M059J (cell line): ENCODE data around the gene ST3GAL2. TPM values are rescaled to one million over a fixed set of nuclear protein-coding genes. Genes with fewer than 3 reads are reported as not detected.
"Not testable (repeated sequence)": the region's sequence is repeated elsewhere in the genome, so short reads cannot be mapped to it uniquely, and the experiment has no call there.

Experiments
- DNase-seq: peaks from one replicate; pipeline ENCODE4 v3.0.0-alpha.2; 2012; ENCODE audit warnings: low read depth
- total RNA-seq: library from RNA; depleted of rRNA; stranded (reverse); fragments of >200 nt; shearing (Covaris generic); gene quantifications from 2 replicates; pipeline ENCODE4 v1.2.3, GENCODE V29; 2014

ST3GAL2 gene
- total RNA-seq, 1 experiment from 2014 or later = 32.2 TPM

GRCh38 chr16:70417661-70418060 is 21.2 kb downstream of the ST3GAL2 start:
- DNase-seq = no peak

GRCh38 chr16:70416748-70417616 is 21.9 kb downstream of the ST3GAL2 start:
- DNase-seq = no peak

GRCh38 chr16:70413572-70413971 is 25.3 kb downstream of the ST3GAL2 start:
- DNase-seq = not testable (repeated sequence)

- DNase-seq = no peak
Observed at GRCh38 chr16:70412385-70412784, 26.5 kb downstream of the ST3GAL2 start.

GRCh38 chr16:70410734-70411133 is 28.2 kb downstream of the ST3GAL2 start:
- DNase-seq = no peak

- no peak for DNase-seq
Observed at GRCh38 chr16:70407811-70408274, 31.1 kb downstream of the ST3GAL2 start.

- DNase-seq = not testable (repeated sequence)
Observed at GRCh38 chr16:70406104-70406503, 32.8 kb downstream of the ST3GAL2 start.

- peak; percentile 28 for DNase-seq
Observed at GRCh38 chr16:70402916-70403659, 35.8 kb downstream of the ST3GAL2 start.

GRCh38 chr16:70399951-70400350 is 38.9 kb downstream of the ST3GAL2 start:
- DNase-seq = no peak

- DNase-seq = no peak
Observed at GRCh38 chr16:70399381-70399780, 39.5 kb downstream of the ST3GAL2 start.

GRCh38 chr16:70398177-70398743 is 40.6 kb downstream of the ST3GAL2 start:
- no peak for DNase-seq

GRCh38 chr16:70396246-70396904 is 42.5 kb downstream of the ST3GAL2 start:
- DNase-seq = peak; percentile 28

GRCh38 chr16:70395345-70395901 is 43.5 kb downstream of the ST3GAL2 start:
- DNase-seq = peak; percentile 55

GRCh38 chr16:70394853-70395252 is 44.0 kb downstream of the ST3GAL2 start:
- no peak for DNase-seq

- DNase-seq = peak; percentile 28
Observed at GRCh38 chr16:70393662-70394061, 45.2 kb downstream of the ST3GAL2 start.

- DNase-seq = no peak
Observed at GRCh38 chr16:70392606-70393005, 46.3 kb downstream of the ST3GAL2 start.

- peak; percentile 76 for DNase-seq
Observed at GRCh38 chr16:70391881-70392481, 46.9 kb downstream of the ST3GAL2 start.

GRCh38 chr16:70391446-70391845 is 47.5 kb downstream of the ST3GAL2 start:
- DNase-seq = no peak

- DNase-seq = no peak
Observed at GRCh38 chr16:70390774-70391173, 48.1 kb downstream of the ST3GAL2 start.

- DNase-seq = no peak
Observed at GRCh38 chr16:70388006-70388680, 50.8 kb downstream of the ST3GAL2 start.
